NCI-H1048 (cell line): ENCODE measurements around the gene CACNA1C.

ENCODE experiments used
- DNase-seq: peaks from one replicate; lab custom pipeline; 2025; lab: John Stamatoyannopoulos, UW

CACNA1C gene

GRCh38 chr12:2344885-2345284 is 292.1 kb downstream of the CACNA1C start:
- no peak for DNase-seq

- no peak for DNase-seq
These were observed 293.1 kb downstream of the CACNA1C start for GRCh38 chr12:2345902-2346301.

GRCh38 chr12:2346416-2346815 is 293.6 kb downstream of the CACNA1C start:
- no peak for DNase-seq

- no peak for DNase-seq
These were observed 294.5 kb downstream of the CACNA1C start for GRCh38 chr12:2347137-2347843.

- no peak for DNase-seq
These were observed 295.2 kb downstream of the CACNA1C start for GRCh38 chr12:2347844-2348481.

- DNase-seq: no peak
These were observed 295.7 kb downstream of the CACNA1C start for GRCh38 chr12:2348482-2348852.

GRCh38 chr12:2351161-2351560 is 298.4 kb downstream of the CACNA1C start:
- DNase-seq: no peak

- no peak for DNase-seq
These were observed 299.4 kb downstream of the CACNA1C start for GRCh38 chr12:2352203-2352602.

- no peak for DNase-seq
These were observed 300.5 kb downstream of the CACNA1C start for GRCh38 chr12:2353281-2353680.

GRCh38 chr12:2353691-2354090 is 300.9 kb downstream of the CACNA1C start:
- DNase-seq: no peak

- DNase-seq: no peak
These were observed 301.6 kb downstream of the CACNA1C start for GRCh38 chr12:2354151-2354991.

- no peak for DNase-seq
These were observed 302.4 kb downstream of the CACNA1C start for GRCh38 chr12:2355198-2355597.

- no peak for DNase-seq
These were observed 302.8 kb downstream of the CACNA1C start for GRCh38 chr12:2355604-2356003.

GRCh38 chr12:2356601-2357125 is 303.9 kb downstream of the CACNA1C start:
- DNase-seq: no peak

- no peak for DNase-seq
These were observed 306.3 kb downstream of the CACNA1C start for GRCh38 chr12:2358986-2359658.

- no peak for DNase-seq
These were observed 307.2 kb downstream of the CACNA1C start for GRCh38 chr12:2359725-2360629.

GRCh38 chr12:2360630-2361170 is 307.9 kb downstream of the CACNA1C start:
- DNase-seq: no peak

GRCh38 chr12:2363836-2364609 is 311.2 kb downstream of the CACNA1C start:
- no peak for DNase-seq

- no peak for DNase-seq
These were observed 311.9 kb downstream of the CACNA1C start for GRCh38 chr12:2364631-2365051.

- DNase-seq: no peak
These were observed 313.9 kb downstream of the CACNA1C start for GRCh38 chr12:2366711-2367110.
